Upper lobe of left lung (tissue), 4 donors: Measurements from ENCODE around the gene BCL7B.

Experiments
- CTCF ChIP-seq, 6 experiments: fragments of 450-650 bp in 4 of 6; fragments of 200-600 bp in 2 of 6; sonication (generic) in 2 of 6; IDR thresholded peaks; one replicate each; pipeline ENCODE4 v1.5.1; 2016 to 2019; ENCODE audit warnings: antibody characterized with exemption in 6 of 6
- POLR2A ChIP-seq, 4 donors: fragments of 450-650 bp; IDR thresholded peaks; one replicate each; pipeline ENCODE4 v1.5.1; 2016 to 2017; ENCODE audit warnings: antibody characterized with exemption in 4 of 4, mild to moderate bottlenecking in 2 of 4
- POLR2AphosphoS5 ChIP-seq, 2 donors: sonication (generic); formaldehyde crosslinking; IDR thresholded peaks; one replicate each; pipeline ENCODE4 v1.5.1; 2017; ENCODE audit warnings: antibody characterized with exemption in 2 of 2

DNA sequence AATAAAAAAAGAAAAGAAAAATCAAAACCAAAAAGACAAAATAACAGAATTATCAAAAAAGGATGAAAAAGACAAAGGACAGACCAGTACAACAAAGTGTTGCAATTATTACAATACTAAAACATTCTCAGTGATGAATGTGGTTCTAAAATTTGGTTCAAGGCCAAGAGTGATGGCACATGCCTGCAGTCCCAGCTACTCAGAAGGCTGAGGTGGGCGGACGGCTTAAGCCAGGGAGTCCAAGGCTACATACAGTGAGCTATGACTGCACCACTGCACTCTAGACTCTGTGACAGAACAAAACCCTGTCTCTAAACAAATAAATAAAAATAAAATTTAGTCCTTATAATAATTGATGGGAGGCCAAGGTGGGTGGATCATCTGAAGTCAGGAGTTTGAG is 49.9 kb downstream of the BCL7B start:
- no peak for TF ChIP-seq CTCF (IDR thresholded peaks at IDR 0.05)
- TF ChIP-seq POLR2AphosphoS5 (IDR thresholded peaks at IDR 0.05) = no peak
- TF ChIP-seq POLR2A (IDR thresholded peaks at IDR 0.05) = no peak
